Hepatocyte (in vitro differentiated cells): Measurements from ENCODE around the gene PLCL2. TPM values are rescaled to one million over a fixed set of nuclear protein-coding genes. Genes with fewer than 3 reads are reported as not detected.
A peak's percentile ranks its signal among the peaks of the same experiment; 100 is the strongest.

Experiments
- DNase-seq: peaks from one replicate; pipeline ENCODE4 v3.0.0-alpha.2; 2016; ENCODE audit warnings: low spot score
- H2AFZ ChIP-seq: fragments of 200-600 bp; sonication (generic); 2 replicates; pipeline ENCODE4 v1.6.0; 2016; ENCODE audit warnings: antibody characterized with exemption, mild to moderate bottlenecking
- H3K27ac ChIP-seq: fragments of 200-600 bp; sonication (generic); 2 replicates; pipeline ENCODE4 v1.5.1; 2016; ENCODE audit warnings: mild to moderate bottlenecking
- H3K27me3 ChIP-seq: fragments of 200-600 bp; sonication (generic); 2 replicates; pipeline ENCODE4 v1.6.1; 2016
- H3K36me3 ChIP-seq: fragments of 200-600 bp; sonication (generic); replicated peaks from 2 replicates; pipeline ENCODE4 v1.5.1; 2016; ENCODE audit warnings: low read depth; ENCODE audit not compliant: insufficient read depth
- H3K4me1 ChIP-seq: fragments of 200-600 bp; sonication (generic); 2 replicates; pipeline ENCODE4 v1.5.1; 2016; ENCODE audit warnings: mild to moderate bottlenecking, moderate library complexity; ENCODE audit not compliant: insufficient read depth
- H3K4me2 ChIP-seq: fragments of 200-600 bp; sonication (generic); 2 replicates; pipeline ENCODE4 v1.6.0; 2016
- H3K4me3 ChIP-seq: fragments of 200-600 bp; sonication (generic); 2 replicates; pipeline ENCODE4 v1.5.1; 2016; ENCODE audit warnings: mild to moderate bottlenecking
- H3K79me2 ChIP-seq: fragments of 200-600 bp; sonication (generic); 2 replicates; pipeline ENCODE4 v1.6.0; 2017; ENCODE audit warnings: mild to moderate bottlenecking
- H3K9me2 ChIP-seq: fragments of 200-600 bp; sonication (generic); replicated peaks from 2 replicates; pipeline ENCODE4 v1.6.0; 2017; ENCODE audit warnings: mild to moderate bottlenecking; ENCODE audit not compliant: insufficient read depth
- H3K9me3 ChIP-seq: fragments of 200-600 bp; sonication (generic); 2 replicates; pipeline ENCODE4 v1.5.1; 2016; ENCODE audit warnings: low read depth, mild to moderate bottlenecking
- H4K20me1 ChIP-seq: fragments of 200-600 bp; sonication (generic); 2 replicates; pipeline ENCODE4 v1.6.0; 2016; ENCODE audit warnings: mild to moderate bottlenecking; ENCODE audit not compliant: insufficient read depth, poor library complexity, severe bottlenecking
- EZH2 ChIP-seq: fragments of 200-600 bp; sonication (generic); IDR thresholded peaks from 2 replicates; pipeline ENCODE4 v1.6.1; 2016; ENCODE audit warnings: antibody characterized with exemption, mild to moderate bottlenecking, borderline replicate concordance
- EZH2phosphoT487 ChIP-seq: fragments of 200-600 bp; sonication (generic); IDR thresholded peaks from one replicate; pipeline ENCODE4 v1.6.1; 2018; ENCODE audit warnings: antibody characterized with exemption, mild to moderate bottlenecking, low read depth, moderate library complexity; ENCODE audit not compliant: unreplicated experiment, severe bottlenecking
- WGBS: methylation state at CpG from one replicate; pipeline ENCODE4 v1.1.6; 2016; ENCODE audit warnings: low lambda C conversion rate; ENCODE audit errors: missing lambda C conversion rate; 5-methylcytosine and 5-hydroxymethylcytosine counted together
- polyA plus RNA-seq: library from polyadenylated mRNA; unstranded; fragments of >200 nt; fragmentation: Nextera tagmentation; extraction: Ambion mirVana; gene quantifications from 2 replicates; pipeline ENCODE4 v1.2.1, GENCODE V29; 2016
- total RNA-seq: library from RNA; depleted of rRNA; stranded (reverse); fragments of >200 nt; gene quantifications from 2 replicates; pipeline ENCODE4 v1.2.3, GENCODE V29; 2014
- TF ChIP-seq, protein P1 (sequence below): fragments of 200-600 bp; sonication (generic); IDR thresholded peaks from 2 replicates; pipeline ENCODE4 v1.5.1; 2016; ENCODE audit warnings: antibody characterized with exemption, mild to moderate bottlenecking; ENCODE audit not compliant: poor library complexity

PLCL2 gene
- total and polyA plus RNA-seq, 2 experiments from 2014 or later: 3.2 to 14.2 TPM

DNA sequence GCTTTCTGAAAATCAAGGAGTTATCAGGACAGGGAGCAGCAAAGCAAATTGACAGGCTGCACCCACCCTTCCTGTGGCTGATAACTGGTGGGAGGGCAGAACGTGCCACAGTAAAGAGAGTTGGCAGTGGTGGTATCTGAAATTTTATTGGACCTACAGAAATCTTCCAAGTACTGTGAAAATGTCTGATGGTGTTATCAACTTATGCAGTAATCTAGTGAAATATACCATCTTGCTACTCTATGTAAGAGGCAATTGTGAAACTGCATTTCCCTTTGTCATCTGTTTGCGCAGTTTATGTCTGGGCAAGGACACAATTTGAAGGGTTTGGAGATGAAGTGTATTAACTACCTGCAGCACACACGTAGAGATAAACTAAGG lies 1.5 kb downstream of the PLCL2 start:
- peak overlapping the region; percentile 83 for H3K27ac ChIP-seq
- peaks cover 8% of the 10 kb centered on the region for H3K4me1 ChIP-seq
- H3K79me2 ChIP-seq: peaks cover 39% of the 10 kb centered on the region

DNA sequence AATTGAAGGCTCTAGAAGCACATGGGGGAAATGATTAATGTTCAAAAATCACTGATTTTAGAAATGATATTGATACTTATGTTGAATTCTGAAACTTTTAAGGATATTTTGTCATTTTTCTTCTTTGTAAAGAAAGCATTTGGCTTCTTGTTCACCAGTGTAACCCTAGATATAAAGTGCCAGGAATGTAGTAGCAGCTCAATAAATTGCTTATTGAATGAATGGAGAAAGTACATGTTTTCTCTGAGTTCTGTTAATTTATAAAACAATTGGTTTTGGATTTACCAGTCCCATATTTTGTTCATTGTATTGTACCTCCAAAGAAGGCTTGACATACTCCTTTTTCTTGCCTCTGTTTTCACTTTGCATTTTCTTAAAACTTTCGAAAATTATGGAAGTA lies 2.4 kb downstream of the PLCL2 start:
- TF ChIP-seq EZH2 (no peak), EZH2phosphoT487 (no peak)
- TF ChIP-seq, protein P1, sequence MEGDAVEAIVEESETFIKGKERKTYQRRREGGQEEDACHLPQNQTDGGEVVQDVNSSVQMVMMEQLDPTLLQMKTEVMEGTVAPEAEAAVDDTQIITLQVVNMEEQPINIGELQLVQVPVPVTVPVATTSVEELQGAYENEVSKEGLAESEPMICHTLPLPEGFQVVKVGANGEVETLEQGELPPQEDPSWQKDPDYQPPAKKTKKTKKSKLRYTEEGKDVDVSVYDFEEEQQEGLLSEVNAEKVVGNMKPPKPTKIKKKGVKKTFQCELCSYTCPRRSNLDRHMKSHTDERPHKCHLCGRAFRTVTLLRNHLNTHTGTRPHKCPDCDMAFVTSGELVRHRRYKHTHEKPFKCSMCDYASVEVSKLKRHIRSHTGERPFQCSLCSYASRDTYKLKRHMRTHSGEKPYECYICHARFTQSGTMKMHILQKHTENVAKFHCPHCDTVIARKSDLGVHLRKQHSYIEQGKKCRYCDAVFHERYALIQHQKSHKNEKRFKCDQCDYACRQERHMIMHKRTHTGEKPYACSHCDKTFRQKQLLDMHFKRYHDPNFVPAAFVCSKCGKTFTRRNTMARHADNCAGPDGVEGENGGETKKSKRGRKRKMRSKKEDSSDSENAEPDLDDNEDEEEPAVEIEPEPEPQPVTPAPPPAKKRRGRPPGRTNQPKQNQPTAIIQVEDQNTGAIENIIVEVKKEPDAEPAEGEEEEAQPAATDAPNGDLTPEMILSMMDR: no peak
- H4K20me1 ChIP-seq: no peaks in the 10 kb centered on the region
- H3K27me3 ChIP-seq: no peaks in the 10 kb centered on the region
- WGBS: 97% methylated on average over 1 of the region's 1 CpG
- peak overlapping the region; percentile 96 for H3K4me2 ChIP-seq
- no peaks in the 10 kb centered on the region for H3K9me3 ChIP-seq
- no peaks in the 10 kb centered on the region for H3K9me2 ChIP-seq
- H3K4me1 ChIP-seq: peaks cover 7% of the 10 kb centered on the region
- H3K36me3 ChIP-seq: no peaks in the 10 kb centered on the region
- no peak overlapping the region for H2AFZ ChIP-seq
- H3K27ac ChIP-seq: no peak overlapping the region
- H3K79me2 ChIP-seq: peaks cover 39% of the 10 kb centered on the region
- no peak overlapping the region for H3K4me3 ChIP-seq
- DNase-seq: no peak

More for the DNA sequence above, 1.5 kb downstream of the PLCL2 start:
- TF ChIP-seq EZH2 (no peak), EZH2phosphoT487 (no peak)
- TF ChIP-seq, protein P1: no peak
- H3K9me2 ChIP-seq: no peaks in the 10 kb centered on the region
- no peaks in the 10 kb centered on the region for H4K20me1 ChIP-seq
- no peaks in the 10 kb centered on the region for H3K36me3 ChIP-seq
- peak overlapping the region; percentile 91 for H3K4me3 ChIP-seq
- WGBS: 45% methylated on average over 3 of the region's 3 CpGs
- no peak for DNase-seq
- no peaks in the 10 kb centered on the region for H3K27me3 ChIP-seq
- peak overlapping the region; percentile 96 for H3K4me2 ChIP-seq
- peak overlapping the region; percentile 88 for H2AFZ ChIP-seq
- no peaks in the 10 kb centered on the region for H3K9me3 ChIP-seq

DNA sequence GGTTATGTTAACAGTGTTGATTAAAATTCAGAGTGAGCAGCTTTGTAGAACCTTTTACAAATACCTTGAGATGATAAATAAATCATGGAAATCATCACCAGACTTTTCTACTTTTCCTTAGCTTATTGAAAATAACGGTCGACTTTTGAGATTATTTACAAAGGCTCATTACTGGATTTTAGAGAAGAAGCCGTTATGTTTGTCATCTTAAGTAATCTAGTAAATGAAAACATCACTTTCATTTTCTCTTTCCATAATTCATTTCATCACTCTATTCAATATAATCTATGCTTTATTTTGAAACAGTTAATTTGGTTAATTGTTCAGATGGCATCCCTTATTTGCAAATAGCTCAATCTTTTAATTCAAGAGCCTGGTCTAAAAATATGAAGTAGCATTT lies 3.6 kb downstream of the PLCL2 start:
- Histone ChIP-seq H3K27ac (no peak overlapping the region), H3K4me1 (no peaks in the 10 kb centered on the region), H4K20me1 (no peaks in the 10 kb centered on the region), H3K27me3 (no peaks in the 10 kb centered on the region), H3K36me3 (no peaks in the 10 kb centered on the region), H3K9me2 (no peaks in the 10 kb centered on the region), H3K79me2 (peaks cover 39% of the 10 kb centered on the region), H3K4me3 (no peak overlapping the region), H3K4me2 (no peak overlapping the region), H3K9me3 (no peaks in the 10 kb centered on the region), H2AFZ (no peak overlapping the region)
- 63% methylated on average over 3 of the region's 3 CpGs for WGBS
- no peak for DNase-seq
- no peak for TF ChIP-seq EZH2phosphoT487
- TF ChIP-seq, protein P1: no peak
- TF ChIP-seq EZH2: no peak
